GM19240 (cell line): ENCODE data around the gene IKZF4.
"Not testable (repeated sequence)": the region's sequence is repeated elsewhere in the genome, so short reads cannot be mapped to it uniquely, and the experiment has no call there.

Experiments used
- DNase-seq: peaks from one replicate; pipeline ENCODE4 v3.0.0; 2011; ENCODE audit warnings: low spot score; ENCODE audit not compliant: insufficient read length

Gene IKZF4

DNA sequence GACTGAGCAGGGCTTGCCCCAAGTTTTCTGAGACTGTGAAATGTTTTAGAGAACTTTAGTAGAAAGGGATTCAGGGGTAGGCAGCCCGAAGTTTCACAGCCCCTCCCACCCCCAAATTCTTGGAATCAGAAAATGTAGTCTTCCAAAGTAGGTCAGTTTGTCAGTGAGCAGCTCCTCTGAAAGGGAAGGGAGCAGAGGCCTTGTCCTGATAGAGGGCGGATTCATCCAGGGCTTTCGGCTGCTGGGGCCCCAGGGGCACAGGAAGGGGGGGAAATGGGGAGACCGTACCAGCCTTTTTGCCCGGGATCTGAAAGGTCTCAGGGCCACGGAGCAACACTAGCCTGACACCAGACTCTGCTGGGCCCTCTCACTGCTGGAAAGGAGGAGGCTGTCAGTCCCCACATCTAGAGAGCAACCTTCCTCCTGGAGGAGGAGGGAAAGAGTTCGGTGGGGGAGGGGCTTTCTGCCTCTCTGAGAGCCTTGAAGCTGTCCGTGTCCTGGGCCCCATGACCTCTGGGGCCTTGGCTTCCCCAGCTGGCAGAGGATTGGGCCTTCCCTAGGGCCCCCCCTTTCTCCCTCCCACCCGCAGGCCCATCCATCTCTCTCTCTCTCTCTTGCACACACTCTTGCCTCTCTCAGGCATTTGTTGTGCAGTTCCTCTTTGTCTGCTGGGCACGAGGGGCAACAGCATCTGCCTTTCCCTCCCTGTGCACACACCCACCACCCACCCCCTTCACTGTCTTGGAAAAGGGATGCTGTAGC lies at the start of gene IKZF4:
TSS of gene IKZF4 (plus strand) at position 621 of the 762 bp plus-strand sequence. CDS start 451 bp downstream, outside the sequence.
- no peak for DNase-seq

DNA sequence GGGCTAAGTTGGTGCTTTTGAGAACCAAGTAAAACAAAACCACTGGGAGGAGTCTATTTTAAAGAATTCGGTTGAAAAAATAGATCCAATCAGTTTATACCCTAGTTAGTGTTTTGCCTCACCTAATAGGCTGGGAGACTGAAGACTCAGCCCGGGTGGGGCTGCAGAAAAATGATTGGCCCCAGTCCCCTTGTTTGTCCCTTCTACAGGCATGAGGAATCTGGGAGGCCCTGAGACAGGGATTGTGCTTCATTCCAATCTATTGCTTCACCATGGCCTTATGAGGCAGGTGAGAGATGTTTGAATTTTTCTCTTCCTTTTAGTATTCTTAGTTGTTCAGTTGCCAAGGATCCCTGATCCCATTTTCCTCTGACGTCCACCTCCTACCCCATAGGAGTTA lies 48.8 kb upstream of the IKZF4 start:
- no peak for DNase-seq

DNA sequence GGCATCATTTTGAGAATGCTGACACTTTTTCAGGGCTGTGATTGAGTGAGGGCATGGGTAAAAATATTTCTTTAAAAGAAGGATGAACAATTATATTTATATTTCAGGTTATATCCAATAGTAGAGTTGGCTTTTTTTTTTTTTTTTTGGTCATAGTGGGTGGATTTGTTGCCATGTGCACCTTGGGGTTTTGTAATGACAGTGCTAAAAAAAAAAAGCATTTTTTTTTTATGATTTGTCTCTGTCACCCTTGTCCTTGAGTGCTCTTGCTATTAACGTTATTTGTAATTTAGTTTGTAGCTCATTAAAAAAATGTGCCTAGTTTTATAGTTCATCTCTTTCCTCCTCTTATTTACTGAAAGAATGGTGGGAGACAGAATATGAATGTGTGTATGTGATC lies 48.4 kb upstream of the IKZF4 start:
- DNase-seq = no peak

DNA sequence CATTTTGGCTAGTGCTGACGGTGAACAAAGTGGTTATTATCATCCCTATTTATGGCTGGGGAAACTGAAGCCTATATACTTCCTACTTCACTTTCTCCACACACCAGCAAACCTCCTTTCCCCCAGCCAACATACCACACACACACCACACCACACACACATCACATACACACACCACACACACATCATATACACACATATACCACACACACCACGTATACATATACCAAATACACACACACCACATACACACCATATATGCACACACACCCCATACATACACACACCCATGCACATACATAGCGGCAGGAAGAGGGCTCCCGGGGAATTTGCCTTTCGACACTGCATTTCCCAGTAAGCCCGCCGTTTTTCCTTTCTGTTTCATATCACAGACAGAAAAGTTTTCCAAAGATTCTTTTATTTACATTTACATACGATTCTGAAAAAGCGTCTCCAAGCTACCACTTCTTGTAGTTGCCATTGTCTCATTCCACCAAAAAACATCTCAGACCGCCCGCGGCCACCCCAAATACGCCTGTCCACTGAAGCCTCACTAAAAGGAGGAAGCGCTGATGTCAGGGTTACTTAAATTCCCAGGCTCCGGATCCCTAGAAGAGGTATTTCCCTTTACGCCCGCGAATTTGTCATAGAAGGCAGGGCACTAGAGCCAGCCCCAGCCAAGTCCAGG lies 47.8 kb upstream of the IKZF4 start:
- no peak for DNase-seq

DNA sequence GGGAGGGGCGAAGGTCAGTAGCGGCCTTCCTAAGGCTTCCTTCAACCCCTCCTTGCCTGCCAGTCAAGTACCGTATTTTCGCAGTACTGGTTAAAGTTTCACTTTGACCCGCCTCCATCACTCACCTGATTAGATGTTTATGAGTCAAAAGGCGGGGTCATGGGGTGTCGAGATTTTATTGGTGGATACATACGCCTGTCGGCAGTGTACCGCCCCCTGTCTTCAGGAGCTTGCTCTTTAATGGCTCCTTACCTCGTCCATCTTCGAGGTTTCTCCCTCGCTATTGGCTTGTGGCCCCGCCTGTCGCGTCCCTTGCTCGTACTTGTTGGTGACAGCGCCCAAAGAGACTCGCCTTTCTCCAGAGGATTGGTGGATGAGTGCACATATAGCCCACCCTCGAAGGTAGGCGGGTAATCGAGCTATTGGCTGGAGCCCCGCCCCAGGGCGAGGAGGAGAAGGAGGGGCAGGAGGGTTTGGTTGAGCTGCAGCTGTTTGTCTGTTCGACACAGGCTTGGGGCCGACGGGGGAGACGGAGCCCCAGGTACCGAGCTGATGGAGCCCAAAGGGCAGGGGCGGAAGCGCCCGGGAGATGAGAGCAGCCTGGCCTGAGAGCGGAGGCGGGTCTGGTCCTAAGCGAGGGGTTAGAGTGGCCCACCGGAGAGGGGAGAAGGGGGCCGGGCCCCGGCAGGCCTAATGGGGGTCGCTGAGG lies 47.1 kb upstream of the IKZF4 start, which contains the start of gene RAB5B:
TSS of gene RAB5B (plus strand) at position 480 of the 709 bp plus-strand sequence. CDS start 12,883 bp downstream, outside the sequence.
- DNase-seq = peak; percentile 86

DNA sequence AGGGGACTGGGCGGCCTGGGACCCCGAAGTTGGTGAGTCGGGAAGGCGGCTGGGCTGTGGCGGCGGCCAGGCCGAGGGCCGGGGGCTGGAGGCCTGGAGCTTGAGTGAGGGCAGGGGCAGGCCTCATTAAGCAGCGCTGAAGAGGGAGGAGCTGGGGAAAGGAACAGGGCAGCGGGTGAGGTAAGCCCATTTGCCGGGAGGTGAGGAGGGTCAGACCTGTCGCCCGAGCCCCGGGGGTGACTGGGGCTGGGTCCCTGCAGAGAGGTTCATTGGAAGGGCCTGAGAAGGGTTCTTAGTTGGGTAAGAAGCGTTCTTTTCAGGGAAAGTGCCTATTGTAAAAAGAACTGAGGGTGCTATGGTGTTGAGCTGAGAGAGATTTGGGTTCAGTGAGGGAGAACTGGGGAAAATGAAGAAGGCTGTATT lies 46.5 kb upstream of the IKZF4 start:
- peak; percentile 39 for DNase-seq

DNA sequence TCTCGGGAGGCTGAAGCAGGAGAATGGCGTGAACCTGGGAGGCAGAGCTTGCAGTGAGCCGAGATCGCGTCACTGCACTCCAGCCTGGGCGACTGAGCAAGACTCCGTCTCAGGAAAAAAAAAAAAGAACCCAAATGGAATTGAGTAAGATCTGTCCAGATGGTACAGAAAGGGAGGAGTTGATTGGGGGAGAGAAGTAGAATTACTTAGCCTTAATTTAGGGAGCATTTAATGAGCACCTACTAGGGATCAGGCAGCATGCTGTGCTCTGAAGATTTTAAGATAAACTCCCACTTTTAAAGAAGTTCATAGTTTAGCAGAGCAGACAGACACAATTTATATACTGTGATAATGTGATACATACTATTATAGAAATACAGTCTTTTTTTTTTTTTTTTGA lies 42.5 kb upstream of the IKZF4 start:
- DNase-seq = no peak

DNA sequence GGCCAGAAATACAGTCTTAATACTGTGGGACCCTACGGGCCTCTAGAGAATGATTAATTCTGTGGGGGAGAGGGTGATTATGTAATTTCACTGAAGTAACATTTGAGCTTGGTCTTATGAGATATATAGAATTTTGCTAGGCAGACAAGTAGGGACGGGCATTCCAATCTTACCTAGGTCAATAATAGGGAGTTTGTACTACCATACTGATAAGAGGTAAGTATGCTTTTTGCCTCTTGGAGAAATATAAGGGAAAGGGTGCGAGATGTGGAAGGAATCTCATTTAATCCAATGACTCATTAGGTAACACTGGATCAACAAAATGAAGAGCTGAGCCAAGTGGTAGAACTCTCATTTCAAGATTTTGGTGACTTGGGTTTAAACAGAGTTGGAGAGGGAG lies 41.8 kb upstream of the IKZF4 start:
- DNase-seq = no peak

DNA sequence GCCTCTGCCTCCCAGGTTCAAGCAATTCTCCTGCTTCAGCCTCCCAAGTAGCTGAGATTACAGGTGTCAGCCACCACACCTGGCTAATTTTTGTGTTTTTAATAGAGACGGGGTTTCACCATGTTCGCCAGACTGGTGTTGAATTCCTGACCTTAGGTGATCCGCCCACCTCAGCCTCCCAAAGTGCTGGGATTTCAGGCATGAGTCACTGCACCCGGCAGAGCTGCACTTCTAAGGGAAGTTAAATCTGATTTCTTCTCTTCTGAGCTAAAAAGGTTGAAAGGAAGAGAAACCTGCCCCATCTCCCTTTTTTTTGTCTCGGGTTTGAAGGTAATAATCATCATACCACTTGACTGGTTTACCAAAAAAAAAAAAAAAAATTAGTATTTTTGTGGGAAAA lies 39.0 kb upstream of the IKZF4 start:
- not testable (repeated sequence) for DNase-seq

DNA sequence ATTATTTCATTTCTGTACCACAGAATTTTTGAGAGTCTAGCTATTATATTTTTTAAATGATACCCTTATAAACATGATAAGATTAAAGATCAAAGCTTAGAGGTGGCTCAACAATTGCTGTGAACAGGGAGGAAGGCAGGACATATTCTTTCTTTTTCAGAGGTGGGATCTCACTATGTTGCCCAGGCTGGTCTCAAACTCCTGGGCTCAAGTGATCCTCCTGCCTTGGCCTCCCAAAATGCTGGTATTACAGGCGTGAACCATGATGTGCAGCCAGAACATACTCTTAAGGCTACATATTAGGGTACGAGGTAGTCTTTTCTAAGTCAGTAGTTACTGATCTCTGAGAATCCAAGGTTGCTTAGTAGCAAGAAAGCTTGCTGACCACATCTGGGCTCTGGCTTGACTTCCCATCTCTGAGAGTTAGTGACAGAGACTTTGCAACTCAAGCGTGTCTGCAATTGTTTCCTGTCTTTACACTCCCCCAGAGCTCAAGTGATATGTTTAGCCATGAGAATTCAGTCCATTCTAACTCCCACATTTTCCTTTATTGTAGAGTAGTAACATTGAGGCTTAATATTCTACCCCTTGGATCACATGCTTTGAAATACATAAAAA lies 38.4 kb upstream of the IKZF4 start:
- no peak for DNase-seq

DNA sequence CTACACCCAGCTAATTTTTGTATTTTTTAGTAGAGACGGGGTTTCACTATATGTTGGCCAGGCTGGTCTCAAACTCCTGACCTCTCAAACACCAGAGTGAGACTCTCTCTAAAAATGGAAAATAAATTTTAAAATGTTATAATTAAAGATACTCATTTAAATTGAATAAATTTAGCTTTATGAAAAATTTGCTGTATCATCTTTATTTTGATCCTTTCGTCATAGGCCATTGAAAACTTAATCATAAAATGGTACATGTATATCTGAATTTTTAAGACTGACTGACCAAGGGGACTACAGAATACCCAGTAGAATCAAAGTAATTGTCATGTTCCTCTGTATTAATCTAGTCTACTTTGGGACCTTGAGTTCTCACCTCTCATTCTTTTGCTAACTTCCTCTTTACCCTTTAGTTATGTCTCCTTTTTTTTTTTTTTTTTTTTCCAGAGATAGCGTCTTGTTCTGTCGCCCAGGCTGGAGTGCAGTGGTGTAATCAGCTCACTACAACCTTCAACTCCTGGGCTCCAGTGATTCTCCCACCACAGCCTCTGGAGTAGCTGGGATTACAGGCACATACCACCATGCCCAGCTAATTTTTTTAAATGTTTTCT lies 37.5 kb upstream of the IKZF4 start:
- DNase-seq = no peak

DNA sequence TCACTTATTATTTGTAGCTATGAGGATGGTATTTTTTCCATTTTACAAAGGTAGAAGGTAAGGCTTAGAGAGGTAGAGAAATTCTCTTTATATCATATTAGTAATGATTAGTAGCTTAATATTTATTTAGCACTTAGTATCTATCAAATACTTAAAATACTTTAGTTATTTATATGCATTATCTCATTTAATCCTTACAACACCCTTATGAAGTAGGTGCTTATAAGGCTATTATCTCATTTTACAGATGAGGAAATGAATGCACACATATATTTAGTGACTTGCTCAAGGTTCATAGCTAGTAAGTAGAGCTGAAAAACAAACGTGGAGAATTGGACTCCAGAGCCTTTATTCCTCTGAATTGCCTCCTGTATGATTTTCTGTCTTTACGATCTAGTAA lies 36.0 kb upstream of the IKZF4 start:
- DNase-seq = no peak

DNA sequence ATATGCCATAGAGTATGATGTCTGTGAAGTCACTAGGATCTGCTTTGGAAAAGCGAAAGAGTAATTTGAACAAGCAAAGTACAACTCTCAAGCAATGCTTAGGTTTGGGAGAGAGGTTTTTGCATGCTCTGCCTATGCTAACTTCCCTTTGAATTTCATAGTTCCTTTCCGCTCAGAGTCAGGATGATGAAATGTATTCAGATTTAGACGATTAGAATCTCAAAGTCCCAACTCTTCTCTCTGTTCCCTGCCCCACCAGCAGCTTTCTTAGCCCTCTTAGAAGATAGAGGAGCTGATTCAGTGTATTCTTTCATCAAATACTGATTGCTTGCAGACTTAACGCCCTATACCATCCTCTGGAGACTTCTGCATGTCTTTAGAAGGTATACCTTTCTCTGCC lies 35.5 kb upstream of the IKZF4 start:
- DNase-seq = no peak

DNA sequence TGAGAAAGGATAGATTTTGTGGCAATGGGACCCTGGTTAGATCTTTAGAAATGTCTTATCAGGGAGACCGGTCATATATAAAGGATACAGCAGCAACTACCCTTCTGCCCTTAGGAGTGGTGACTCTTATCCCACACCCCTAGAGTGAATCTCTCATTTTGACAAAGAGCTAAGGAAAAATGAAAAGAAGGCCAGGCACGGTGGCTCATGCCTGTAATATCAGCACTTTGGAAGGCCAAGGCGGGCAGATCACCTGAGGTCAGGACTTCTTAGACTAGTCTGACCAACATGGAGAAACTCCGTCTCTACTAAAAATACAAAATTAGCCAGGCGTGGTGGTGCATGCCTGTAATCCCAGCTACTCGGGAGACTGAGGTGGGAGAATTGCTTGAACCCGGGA lies 34.9 kb upstream of the IKZF4 start:
- DNase-seq = not testable (repeated sequence)

DNA sequence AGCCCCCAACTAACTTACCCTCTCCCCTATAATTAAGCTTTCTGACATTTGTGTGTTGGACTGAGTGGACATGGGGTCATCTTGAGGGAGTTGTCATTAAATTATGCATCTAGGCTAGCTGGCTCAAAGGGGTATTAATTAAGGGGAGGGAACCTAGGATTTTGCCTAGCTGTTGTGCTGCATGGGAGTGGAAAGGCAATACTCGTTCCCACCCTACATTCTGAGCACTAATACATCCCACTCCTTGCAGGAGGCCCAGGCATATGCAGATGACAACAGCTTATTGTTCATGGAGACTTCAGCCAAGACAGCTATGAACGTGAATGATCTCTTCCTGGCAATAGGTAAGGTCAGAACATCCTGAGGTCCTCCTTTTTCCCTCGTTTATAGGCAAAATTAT lies 29.7 kb upstream of the IKZF4 start:
- DNase-seq = no peak

DNA sequence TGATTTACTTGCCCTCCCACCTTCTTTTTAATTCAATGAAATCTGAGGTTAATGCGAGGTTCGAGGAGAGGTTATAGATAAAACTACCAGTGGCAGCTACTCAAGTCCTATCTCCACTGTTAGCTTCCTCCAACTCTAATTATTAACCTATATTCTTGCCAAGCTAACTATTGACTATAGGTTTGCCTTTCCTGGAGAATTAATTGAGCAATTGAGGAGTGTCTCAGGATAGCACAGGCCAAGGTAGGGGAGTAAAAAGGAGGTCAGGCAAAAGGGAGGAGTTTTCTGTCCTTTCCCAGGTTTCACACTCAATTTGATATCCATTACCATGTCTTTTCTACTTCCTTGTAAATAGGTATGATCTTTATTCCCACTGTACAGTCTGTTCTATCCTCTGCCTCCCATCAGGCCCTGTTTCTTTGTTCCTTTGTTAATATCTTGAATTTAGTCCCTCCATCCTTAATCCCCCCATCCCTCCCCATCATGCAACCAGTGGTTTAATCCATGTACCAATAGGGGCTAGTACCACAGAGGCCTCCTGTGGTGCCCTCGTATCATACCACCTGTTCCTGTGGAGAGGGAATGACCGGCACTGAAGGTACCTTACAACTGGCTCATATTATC lies 27.5 kb upstream of the IKZF4 start:
- DNase-seq = no peak

DNA sequence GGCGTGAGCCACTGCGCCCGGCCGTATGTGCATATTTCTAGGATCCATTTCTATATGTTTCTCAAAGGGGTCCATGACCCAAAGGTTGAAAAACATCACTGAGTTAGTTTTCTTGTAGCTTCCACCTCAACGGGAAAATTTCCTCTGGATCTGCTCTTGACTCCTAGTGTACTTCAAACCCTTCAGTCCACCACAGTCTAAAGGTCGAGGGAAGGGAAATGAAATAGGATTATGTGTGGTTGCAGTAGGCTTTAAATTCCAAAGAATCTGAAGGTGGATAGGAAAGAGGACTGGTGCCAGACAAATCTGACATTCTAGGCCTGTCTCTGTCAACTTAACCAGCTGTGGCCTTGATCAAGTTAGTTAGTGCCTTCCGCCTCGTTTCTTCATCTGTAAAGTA lies 25.5 kb upstream of the IKZF4 start:
- no peak for DNase-seq

DNA sequence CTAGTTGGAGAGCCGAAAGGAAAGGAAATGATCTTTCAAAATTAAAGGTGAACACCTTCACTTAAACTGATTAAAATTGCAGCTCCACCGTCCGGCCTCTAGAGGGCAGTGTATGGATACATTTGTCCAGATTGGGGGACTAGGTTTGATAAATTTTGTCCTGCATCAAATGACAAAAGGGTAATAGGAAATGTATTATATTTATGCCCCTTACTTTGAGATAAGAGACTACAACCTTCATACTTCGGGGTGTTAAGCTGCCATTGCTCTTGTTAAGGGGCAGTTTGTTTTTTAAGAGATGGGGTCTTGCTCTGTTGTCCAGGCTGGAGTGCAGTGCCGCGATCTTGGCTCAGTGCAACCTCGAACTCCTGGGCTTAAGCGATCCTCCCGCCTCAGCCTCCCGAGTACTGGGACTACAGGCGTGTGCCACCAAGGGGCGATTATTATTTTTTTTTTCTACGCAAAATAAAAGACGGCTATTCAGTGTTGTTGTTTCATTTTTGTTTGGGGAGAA lies 24.6 kb upstream of the IKZF4 start:
- peak; percentile 43 for DNase-seq

DNA sequence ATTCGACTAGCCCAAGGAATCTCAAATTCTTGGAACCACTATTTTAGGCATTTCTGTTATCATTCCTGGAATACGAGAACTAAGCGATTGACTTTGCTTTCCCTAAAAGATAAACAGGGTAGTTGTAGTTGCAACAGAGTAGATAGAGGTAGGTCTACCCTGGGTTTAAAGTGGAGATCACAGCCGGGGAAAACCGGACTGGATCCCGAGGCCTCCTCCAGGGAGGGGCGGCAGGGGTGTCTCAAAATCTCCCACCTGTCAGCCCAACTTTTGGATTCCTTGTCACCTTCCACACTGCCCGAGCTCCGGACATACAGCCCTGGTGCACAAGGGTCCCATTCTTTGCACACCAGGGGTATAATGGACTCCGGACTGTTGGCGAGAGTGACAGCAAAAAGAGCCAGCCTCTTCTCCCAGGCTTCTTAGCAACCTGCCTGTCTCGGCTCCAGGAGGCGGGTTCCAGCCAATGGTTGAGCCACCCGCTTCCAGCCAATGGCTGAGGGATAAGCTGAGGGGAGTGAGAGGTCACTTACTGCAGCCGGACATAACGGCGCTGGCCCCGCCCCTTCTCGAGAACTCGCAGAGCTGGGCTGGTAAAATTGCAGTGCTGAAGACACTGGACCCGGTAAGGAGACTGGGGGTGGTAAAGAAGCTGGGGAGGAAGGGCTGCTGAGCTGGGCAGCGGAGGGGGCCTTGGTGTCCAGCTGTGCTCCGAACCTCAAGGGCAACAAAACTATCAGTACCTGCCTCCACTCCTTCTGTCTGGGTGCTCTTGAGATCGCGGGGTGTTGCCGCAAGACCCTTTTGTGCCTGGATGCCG lies 23.9 kb upstream of the IKZF4 start, which contains the start of gene SUOX:
TSS of gene SUOX (plus strand) at position 562 of the 820 bp plus-strand sequence. CDS start 4,946 bp downstream, outside the sequence.
- DNase-seq = peak; percentile 100

DNA sequence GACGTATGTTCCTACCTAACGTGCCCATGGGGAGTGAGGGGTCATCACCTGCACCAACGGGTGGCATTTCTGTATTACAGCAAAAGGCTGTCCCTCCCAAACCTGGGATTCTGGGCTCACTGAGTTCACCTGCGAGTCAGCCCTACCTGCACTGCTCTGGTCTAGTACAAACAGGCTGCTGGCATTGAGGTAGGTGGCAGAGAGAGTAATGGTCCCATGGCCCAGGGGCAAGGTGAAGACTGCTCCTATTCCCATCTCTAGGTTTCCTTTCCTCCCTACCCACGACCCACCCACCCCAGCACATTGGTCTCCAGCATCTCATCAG lies 23.3 kb upstream of the IKZF4 start:
- no peak for DNase-seq
